ENCODE data around the gene LRP3.

GRCh38 chr19:33175156-33175782 is 18.9 kb upstream of the LRP3 start:
- TF ChIP-seq POLR2A (IDR thresholded peaks at IDR 0.05) = no peak
- TF ChIP-seq, protein P1, sequence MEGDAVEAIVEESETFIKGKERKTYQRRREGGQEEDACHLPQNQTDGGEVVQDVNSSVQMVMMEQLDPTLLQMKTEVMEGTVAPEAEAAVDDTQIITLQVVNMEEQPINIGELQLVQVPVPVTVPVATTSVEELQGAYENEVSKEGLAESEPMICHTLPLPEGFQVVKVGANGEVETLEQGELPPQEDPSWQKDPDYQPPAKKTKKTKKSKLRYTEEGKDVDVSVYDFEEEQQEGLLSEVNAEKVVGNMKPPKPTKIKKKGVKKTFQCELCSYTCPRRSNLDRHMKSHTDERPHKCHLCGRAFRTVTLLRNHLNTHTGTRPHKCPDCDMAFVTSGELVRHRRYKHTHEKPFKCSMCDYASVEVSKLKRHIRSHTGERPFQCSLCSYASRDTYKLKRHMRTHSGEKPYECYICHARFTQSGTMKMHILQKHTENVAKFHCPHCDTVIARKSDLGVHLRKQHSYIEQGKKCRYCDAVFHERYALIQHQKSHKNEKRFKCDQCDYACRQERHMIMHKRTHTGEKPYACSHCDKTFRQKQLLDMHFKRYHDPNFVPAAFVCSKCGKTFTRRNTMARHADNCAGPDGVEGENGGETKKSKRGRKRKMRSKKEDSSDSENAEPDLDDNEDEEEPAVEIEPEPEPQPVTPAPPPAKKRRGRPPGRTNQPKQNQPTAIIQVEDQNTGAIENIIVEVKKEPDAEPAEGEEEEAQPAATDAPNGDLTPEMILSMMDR (IDR thresholded peaks at IDR 0.05) = no peak

All from ovary (tissue), 3 donors.